WERI-Rb-1 (cell line): ENCODE data around the gene OR2F2.

Experiments
- DNase-seq: peaks from one replicate; pipeline ENCODE4 v3.0.0-alpha.2; 2020
- H3K27ac ChIP-seq: fragments of 250-450 bp; sonication (Bioruptor Pico); 2 replicates; pipeline ENCODE4 v1.5.1; 2020; ENCODE audit warnings: mild to moderate bottlenecking, moderate library complexity
- H3K27me3 ChIP-seq: fragments of 250-450 bp; sonication (Bioruptor Pico); 2 replicates; pipeline ENCODE4 v1.5.1; 2021; ENCODE audit warnings: mild to moderate bottlenecking, low read depth, moderate library complexity; ENCODE audit not compliant: insufficient read depth, severe bottlenecking
- H3K36me3 ChIP-seq: fragments of 250-450 bp; sonication (Bioruptor Pico); 2 replicates; pipeline ENCODE4 v1.5.1; 2020; ENCODE audit warnings: mild to moderate bottlenecking, moderate library complexity
- H3K4me3 ChIP-seq: 2 replicates; pipeline ENCODE4 v1.5.1; 2011; ENCODE audit warnings: low read depth, mild to moderate bottlenecking, control low read depth, low read length
- H3K9me3 ChIP-seq: fragments of 250-450 bp; sonication (Bioruptor Pico); 2 replicates; pipeline ENCODE4 v1.5.1; 2021; ENCODE audit warnings: mild to moderate bottlenecking, moderate library complexity; ENCODE audit not compliant: severe bottlenecking
- CTCF ChIP-seq: IDR thresholded peaks from 2 replicates; pipeline ENCODE4 v1.5.1; 2011; ENCODE audit warnings: low read depth, mild to moderate bottlenecking, control low read depth, inconsistent platforms, low read length

Gene OR2F2

GRCh38 chr7:143892527-143893300 is 42.3 kb upstream of the OR2F2 start:
- no peaks in the 10 kb centered on the region for H3K27me3 ChIP-seq
- DNase-seq: peak; percentile 50
- peak; percentile 61 for TF ChIP-seq CTCF
- no peaks in the 10 kb centered on the region for H3K36me3 ChIP-seq
- H3K9me3 ChIP-seq: no peaks in the 10 kb centered on the region
- H3K27ac ChIP-seq: no peak overlapping the region
- no peak overlapping the region for H3K4me3 ChIP-seq

- no peaks in the 10 kb centered on the region; the same call in 1 of the 2 replicates for H3K36me3 ChIP-seq
- TF ChIP-seq CTCF: no peak
- no peak overlapping the region for H3K4me3 ChIP-seq
- no peak for DNase-seq
- H3K27me3 ChIP-seq: no peaks in the 10 kb centered on the region
- H3K27ac ChIP-seq: no peak overlapping the region
- no peaks in the 10 kb centered on the region for H3K9me3 ChIP-seq
These were observed 38.4 kb upstream of the OR2F2 start for GRCh38 chr7:143896667-143897066.

GRCh38 chr7:143898810-143899209 is 36.2 kb upstream of the OR2F2 start:
- H3K36me3 ChIP-seq: no peaks in the 10 kb centered on the region; the same call in 1 of the 2 replicates
- no peak overlapping the region for H3K27ac ChIP-seq
- no peak for TF ChIP-seq CTCF
- no peaks in the 10 kb centered on the region for H3K27me3 ChIP-seq
- H3K4me3 ChIP-seq: no peak overlapping the region
- DNase-seq: no peak
- H3K9me3 ChIP-seq: no peaks in the 10 kb centered on the region

- H3K4me3 ChIP-seq: peak overlapping the region; percentile 95
- peak overlapping the region; percentile 31 for H3K27ac ChIP-seq
- H3K9me3 ChIP-seq: no peaks in the 10 kb centered on the region
- TF ChIP-seq CTCF: no peak
- no peak for DNase-seq
- H3K36me3 ChIP-seq: no peaks in the 10 kb centered on the region; the same call in 1 of the 2 replicates
- H3K27me3 ChIP-seq: no peaks in the 10 kb centered on the region
These were observed 34.7 kb upstream of the OR2F2 start for GRCh38 chr7:143900230-143900766.

GRCh38 chr7:143901332-143901667 is 33.7 kb upstream of the OR2F2 start:
- H3K27me3 ChIP-seq: no peaks in the 10 kb centered on the region
- H3K9me3 ChIP-seq: no peaks in the 10 kb centered on the region
- H3K27ac ChIP-seq: peak overlapping the region; percentile 97
- TF ChIP-seq CTCF: no peak
- DNase-seq: no peak
- H3K36me3 ChIP-seq: no peaks in the 10 kb centered on the region; the same call in 1 of the 2 replicates
- H3K4me3 ChIP-seq: peak overlapping the region; percentile 95
